ENCODE measurements around the gene LIG3.
"Not testable (repeated sequence)": the region's sequence is repeated elsewhere in the genome, so short reads cannot be mapped to it uniquely, and the experiment has no call there.

Gene LIG3

GRCh38 chr17:35017021-35017420, 36.7 kb downstream of the LIG3 start:
- Histone ChIP-seq H3K4me1 (ENCODE audit: control insufficient read depth, insufficient read depth, low read length, poor library complexity, severe bottlenecking) (peaks cover 16% of the 10 kb centered on the region), H3K27me3 (replicated peaks; ENCODE audit: control insufficient read depth, insufficient read depth, low read length, poor library complexity, severe bottlenecking) (no peaks in the 10 kb centered on the region), H3K36me3 (ENCODE audit: control insufficient read depth, insufficient read depth, low read length) (peaks cover 60% of the 10 kb centered on the region), H3K4me3 (ENCODE audit: insufficient read depth, low read depth, low read length, poor library complexity, severe bottlenecking) (no peak overlapping the region), H3K9me3 (ENCODE audit: control insufficient read depth, low read length) (no peaks in the 10 kb centered on the region), H3K27ac (ENCODE audit: insufficient read depth, low read length, poor library complexity, severe bottlenecking) (no peak overlapping the region)
- no peak for DNase-seq

GRCh38 chr17:35018814-35019213, 38.5 kb downstream of the LIG3 start:
- no peak for DNase-seq
- peaks cover 46% of the 10 kb centered on the region for H3K36me3 ChIP-seq (ENCODE audit: control insufficient read depth, insufficient read depth, low read length)
- no peak overlapping the region for H3K27ac ChIP-seq (ENCODE audit: insufficient read depth, low read length, poor library complexity, severe bottlenecking)
- H3K4me1 ChIP-seq (ENCODE audit: control insufficient read depth, insufficient read depth, low read length, poor library complexity, severe bottlenecking) = peaks cover 32% of the 10 kb centered on the region
- no peaks in the 10 kb centered on the region for H3K27me3 ChIP-seq (replicated peaks; ENCODE audit: control insufficient read depth, insufficient read depth, low read length, poor library complexity, severe bottlenecking)
- H3K4me3 ChIP-seq (ENCODE audit: insufficient read depth, low read depth, low read length, poor library complexity, severe bottlenecking) = no peak overlapping the region
- no peaks in the 10 kb centered on the region for H3K9me3 ChIP-seq (ENCODE audit: control insufficient read depth, low read length)

GRCh38 chr17:35019386-35020179, 39.3 kb downstream of the LIG3 start:
- Histone ChIP-seq H3K36me3 (ENCODE audit: control insufficient read depth, insufficient read depth, low read length) (peaks cover 39% of the 10 kb centered on the region), H3K4me1 (ENCODE audit: control insufficient read depth, insufficient read depth, low read length, poor library complexity, severe bottlenecking) (peaks cover 35% of the 10 kb centered on the region), H3K4me3 (ENCODE audit: insufficient read depth, low read depth, low read length, poor library complexity, severe bottlenecking) (no peak overlapping the region), H3K27me3 (replicated peaks; ENCODE audit: control insufficient read depth, insufficient read depth, low read length, poor library complexity, severe bottlenecking) (no peaks in the 10 kb centered on the region), H3K27ac (ENCODE audit: insufficient read depth, low read length, poor library complexity, severe bottlenecking) (no peak overlapping the region), H3K9me3 (ENCODE audit: control insufficient read depth, low read length) (no peaks in the 10 kb centered on the region)
- no peak for DNase-seq

GRCh38 chr17:35021520-35022380, 41.4 kb downstream of the LIG3 start:
- peaks cover 35% of the 10 kb centered on the region for H3K4me1 ChIP-seq (ENCODE audit: control insufficient read depth, insufficient read depth, low read length, poor library complexity, severe bottlenecking)
- H3K27me3 ChIP-seq (replicated peaks; ENCODE audit: control insufficient read depth, insufficient read depth, low read length, poor library complexity, severe bottlenecking) = no peaks in the 10 kb centered on the region
- peaks cover 26% of the 10 kb centered on the region for H3K36me3 ChIP-seq (ENCODE audit: control insufficient read depth, insufficient read depth, low read length)
- H3K9me3 ChIP-seq (ENCODE audit: control insufficient read depth, low read length) = no peaks in the 10 kb centered on the region
- H3K27ac ChIP-seq (ENCODE audit: insufficient read depth, low read length, poor library complexity, severe bottlenecking) = peak overlapping the region; percentile 70
- DNase-seq = no peak
- H3K4me3 ChIP-seq (ENCODE audit: insufficient read depth, low read depth, low read length, poor library complexity, severe bottlenecking) = no peak overlapping the region

GRCh38 chr17:35022536-35023063, 42.3 kb downstream of the LIG3 start:
- H3K36me3 ChIP-seq (ENCODE audit: control insufficient read depth, insufficient read depth, low read length) = peaks cover 17% of the 10 kb centered on the region
- DNase-seq = peak; percentile 55 to 65 (median 62)
- no peaks in the 10 kb centered on the region for H3K27me3 ChIP-seq (replicated peaks; ENCODE audit: control insufficient read depth, insufficient read depth, low read length, poor library complexity, severe bottlenecking)
- H3K4me1 ChIP-seq (ENCODE audit: control insufficient read depth, insufficient read depth, low read length, poor library complexity, severe bottlenecking) = peaks cover 35% of the 10 kb centered on the region
- H3K27ac ChIP-seq (ENCODE audit: insufficient read depth, low read length, poor library complexity, severe bottlenecking) = peak overlapping the region; percentile 70
- H3K9me3 ChIP-seq (ENCODE audit: control insufficient read depth, low read length) = no peaks in the 10 kb centered on the region
- H3K4me3 ChIP-seq (ENCODE audit: insufficient read depth, low read depth, low read length, poor library complexity, severe bottlenecking) = no peak overlapping the region

- Histone ChIP-seq H3K27me3 (replicated peaks; ENCODE audit: control insufficient read depth, insufficient read depth, low read length, poor library complexity, severe bottlenecking) (no peaks in the 10 kb centered on the region), H3K27ac (ENCODE audit: insufficient read depth, low read length, poor library complexity, severe bottlenecking) (peak overlapping the region; percentile 70), H3K36me3 (ENCODE audit: control insufficient read depth, insufficient read depth, low read length) (peaks cover 17% of the 10 kb centered on the region), H3K4me1 (ENCODE audit: control insufficient read depth, insufficient read depth, low read length, poor library complexity, severe bottlenecking) (peaks cover 35% of the 10 kb centered on the region), H3K4me3 (ENCODE audit: insufficient read depth, low read depth, low read length, poor library complexity, severe bottlenecking) (no peak overlapping the region), H3K9me3 (ENCODE audit: control insufficient read depth, low read length) (no peaks in the 10 kb centered on the region)
- no peak for DNase-seq
Observed at GRCh38 chr17:35023538-35023937, 43.2 kb downstream of the LIG3 start.

GRCh38 chr17:35025541-35025940, 45.2 kb downstream of the LIG3 start:
- peaks cover 12% of the 10 kb centered on the region for H3K36me3 ChIP-seq (ENCODE audit: control insufficient read depth, insufficient read depth, low read length)

GRCh38 chr17:35028097-35028496, 47.8 kb downstream of the LIG3 start:
- DNase-seq; H3K27ac ChIP-seq (ENCODE audit: insufficient read depth, low read length, poor library complexity, severe bottlenecking); H3K4me3 ChIP-seq (ENCODE audit: insufficient read depth, low read depth, low read length, poor library complexity, severe bottlenecking); H3K4me1 ChIP-seq (ENCODE audit: control insufficient read depth, insufficient read depth, low read length, poor library complexity, severe bottlenecking); H3K36me3 ChIP-seq (ENCODE audit: control insufficient read depth, insufficient read depth, low read length); H3K27me3 ChIP-seq (replicated peaks; ENCODE audit: control insufficient read depth, insufficient read depth, low read length, poor library complexity, severe bottlenecking); H3K9me3 ChIP-seq (ENCODE audit: control insufficient read depth, low read length): not testable (repeated sequence)

More at GRCh38 chr17:35025541-35025940, 45.2 kb downstream of the LIG3 start:
- no peaks in the 10 kb centered on the region for H3K9me3 ChIP-seq (ENCODE audit: control insufficient read depth, low read length)
- no peaks in the 10 kb centered on the region for H3K27me3 ChIP-seq (replicated peaks; ENCODE audit: control insufficient read depth, insufficient read depth, low read length, poor library complexity, severe bottlenecking)
- peaks cover 34% of the 10 kb centered on the region for H3K4me1 ChIP-seq (ENCODE audit: control insufficient read depth, insufficient read depth, low read length, poor library complexity, severe bottlenecking)
- no peak for DNase-seq
- no peak overlapping the region for H3K27ac ChIP-seq (ENCODE audit: insufficient read depth, low read length, poor library complexity, severe bottlenecking)
- H3K4me3 ChIP-seq (ENCODE audit: insufficient read depth, low read depth, low read length, poor library complexity, severe bottlenecking) = no peak overlapping the region

- no peak overlapping the region for H3K4me3 ChIP-seq (ENCODE audit: insufficient read depth, low read depth, low read length, poor library complexity, severe bottlenecking)
- no peak for DNase-seq
- H3K9me3 ChIP-seq (ENCODE audit: control insufficient read depth, low read length) = no peaks in the 10 kb centered on the region
- H3K36me3 ChIP-seq (ENCODE audit: control insufficient read depth, insufficient read depth, low read length) = peaks cover 7% of the 10 kb centered on the region
- no peak overlapping the region for H3K27ac ChIP-seq (ENCODE audit: insufficient read depth, low read length, poor library complexity, severe bottlenecking)
- H3K27me3 ChIP-seq (replicated peaks; ENCODE audit: control insufficient read depth, insufficient read depth, low read length, poor library complexity, severe bottlenecking) = no peaks in the 10 kb centered on the region
- peaks cover 4% of the 10 kb centered on the region for H3K4me1 ChIP-seq (ENCODE audit: control insufficient read depth, insufficient read depth, low read length, poor library complexity, severe bottlenecking)
Observed at GRCh38 chr17:35028531-35029262, 48.4 kb downstream of the LIG3 start.

Data from effector memory CD4-positive, alpha-beta T cell (primary cell).